ENCODE results near the gene SPATA2.
"Not testable (repeated sequence)": the region's sequence is repeated elsewhere in the genome, so short reads cannot be mapped to it uniquely, and the experiment has no call there.

GRCh38 chr20:49861232-49861631 lies 54.1 kb downstream of the SPATA2 start:
- TF ChIP-seq CTCF, POLR2A (IDR thresholded peaks at IDR 0.05): not testable (repeated sequence)
